Ovary (tissue), 3 donors: ENCODE measurements around the gene SLC28A3.

Experiments used
- EP300 ChIP-seq: sonication (generic); formaldehyde crosslinking; IDR thresholded peaks from one replicate; pipeline ENCODE4 v1.6.1; 2017; ENCODE audit warnings: antibody characterized with exemption
- TF ChIP-seq, protein P1 (sequence below), 3 donors: fragments of 450-650 bp in 2 of 3; fragments of 200-600 bp in 1 of 3; IDR thresholded peaks; one replicate each; pipeline versions ENCODE4 v1.5.1 to v1.8.0; 2016 to 2022; ENCODE audit warnings: antibody characterized with exemption in 3 of 3, mild to moderate bottlenecking in 1 of 3
- donor health status: DM: no; HTN: no; CAD: no.

DNA sequence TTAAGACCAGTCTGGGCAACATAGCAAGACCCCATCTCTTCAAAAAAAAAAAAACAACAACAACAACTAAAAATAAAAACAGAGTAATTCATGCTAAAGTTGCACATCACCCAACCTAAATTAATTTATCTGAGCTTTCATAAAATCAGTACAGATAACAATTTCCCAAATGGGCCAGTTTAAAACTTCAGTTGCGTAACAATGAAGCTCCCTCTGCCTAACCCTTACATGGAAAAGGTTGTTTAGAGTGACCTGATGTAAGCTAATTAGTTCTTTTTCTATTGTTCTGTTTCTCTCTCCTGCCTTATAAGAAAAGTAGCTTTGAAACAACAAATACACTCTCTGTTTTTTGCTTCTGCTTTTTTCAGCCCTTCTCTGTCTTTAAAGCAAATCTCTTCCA, 46.2 kb upstream of the SLC28A3 start:
- no peak for TF ChIP-seq EP300
- TF ChIP-seq, protein P1, sequence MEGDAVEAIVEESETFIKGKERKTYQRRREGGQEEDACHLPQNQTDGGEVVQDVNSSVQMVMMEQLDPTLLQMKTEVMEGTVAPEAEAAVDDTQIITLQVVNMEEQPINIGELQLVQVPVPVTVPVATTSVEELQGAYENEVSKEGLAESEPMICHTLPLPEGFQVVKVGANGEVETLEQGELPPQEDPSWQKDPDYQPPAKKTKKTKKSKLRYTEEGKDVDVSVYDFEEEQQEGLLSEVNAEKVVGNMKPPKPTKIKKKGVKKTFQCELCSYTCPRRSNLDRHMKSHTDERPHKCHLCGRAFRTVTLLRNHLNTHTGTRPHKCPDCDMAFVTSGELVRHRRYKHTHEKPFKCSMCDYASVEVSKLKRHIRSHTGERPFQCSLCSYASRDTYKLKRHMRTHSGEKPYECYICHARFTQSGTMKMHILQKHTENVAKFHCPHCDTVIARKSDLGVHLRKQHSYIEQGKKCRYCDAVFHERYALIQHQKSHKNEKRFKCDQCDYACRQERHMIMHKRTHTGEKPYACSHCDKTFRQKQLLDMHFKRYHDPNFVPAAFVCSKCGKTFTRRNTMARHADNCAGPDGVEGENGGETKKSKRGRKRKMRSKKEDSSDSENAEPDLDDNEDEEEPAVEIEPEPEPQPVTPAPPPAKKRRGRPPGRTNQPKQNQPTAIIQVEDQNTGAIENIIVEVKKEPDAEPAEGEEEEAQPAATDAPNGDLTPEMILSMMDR (IDR thresholded peaks at IDR 0.05) = no peak
